Measurements from ENCODE around the gene CALM1. TPM values are rescaled to one million over a fixed set of nuclear protein-coding genes. Genes with fewer than 3 reads are reported as not detected.

The CALM1 gene
- total and polyA plus RNA-seq, 10 of the 15 experiments (the other 5 are each of a cell fraction or from before 2014, with no cell fraction given), result 110 to 729 (median 261) TPM

- TF ChIP-seq, protein P1, sequence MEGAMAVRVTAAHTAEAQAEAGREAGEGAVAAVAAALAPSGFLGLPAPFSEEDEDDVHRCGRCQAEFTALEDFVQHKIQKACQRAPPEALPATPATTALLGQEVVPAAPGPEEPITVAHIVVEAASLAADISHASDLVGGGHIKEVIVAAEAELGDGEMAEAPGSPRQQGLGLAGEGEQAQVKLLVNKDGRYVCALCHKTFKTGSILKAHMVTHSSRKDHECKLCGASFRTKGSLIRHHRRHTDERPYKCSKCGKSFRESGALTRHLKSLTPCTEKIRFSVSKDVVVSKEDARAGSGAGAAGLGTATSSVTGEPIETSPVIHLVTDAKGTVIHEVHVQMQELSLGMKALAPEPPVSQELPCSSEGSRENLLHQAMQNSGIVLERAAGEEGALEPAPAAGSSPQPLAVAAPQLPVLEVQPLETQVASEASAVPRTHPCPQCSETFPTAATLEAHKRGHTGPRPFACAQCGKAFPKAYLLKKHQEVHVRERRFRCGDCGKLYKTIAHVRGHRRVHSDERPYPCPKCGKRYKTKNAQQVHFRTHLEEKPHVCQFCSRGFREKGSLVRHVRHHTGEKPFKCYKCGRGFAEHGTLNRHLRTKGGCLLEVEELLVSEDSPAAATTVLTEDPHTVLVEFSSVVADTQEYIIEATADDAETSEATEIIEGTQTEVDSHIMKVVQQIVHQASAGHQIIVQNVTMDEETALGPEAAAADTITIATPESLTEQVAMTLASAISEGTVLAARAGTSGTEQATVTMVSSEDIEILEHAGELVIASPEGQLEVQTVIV (IDR thresholded peaks at IDR 0.05; ENCODE audit: borderline replicate concordance, partially characterized antibody), result peak; percentile 75
- TF ChIP-seq ZNF622 (IDR thresholded peaks at IDR 0.05), result no peak
- TF ChIP-seq MEF2B (IDR thresholded peaks at IDR 0.05; ENCODE audit: partially characterized antibody, poor library complexity, severe bottlenecking), result peak; percentile 62
- TF ChIP-seq HCFC1 (IDR thresholded peaks at IDR 0.05; ENCODE audit: low read length), result peak; percentile 69
- peak; percentile 80 for TF ChIP-seq ZBTB40 (IDR thresholded peaks at IDR 0.05; ENCODE audit: borderline replicate concordance)
- TF ChIP-seq CHD4 (IDR thresholded peaks at IDR 0.05), result no peak
- TF ChIP-seq BACH1 (IDR thresholded peaks at IDR 0.05; ENCODE audit: borderline replicate concordance), result 0 out of 2 replicates have a peak, but pooled peaks have one; percentile 18
- no peak; the same call in 1 of the 2 replicates for TF ChIP-seq ZSCAN29 (IDR thresholded peaks at IDR 0.05)
- peak; percentile 37 for TF ChIP-seq FOS (IDR thresholded peaks at IDR 0.05; ENCODE audit: borderline replicate concordance, extremely low read depth, insufficient read length)
- peak; percentile 55 for TF ChIP-seq RELA (IDR thresholded peaks at IDR 0.05; ENCODE audit: borderline replicate concordance, partially characterized antibody)
- no peak for TF ChIP-seq SUPT20H (IDR thresholded peaks at IDR 0.05; ENCODE audit: borderline replicate concordance, control insufficient read depth, low read depth, low read length)
- TF ChIP-seq PAX5 (IDR thresholded peaks at IDR 0.05; ENCODE audit: borderline replicate concordance, low read depth, low read length), result peak; percentile 68; the same call in 1 of the 2 replicates
- TF ChIP-seq CBFB (IDR thresholded peaks at IDR 0.05; ENCODE audit: low read depth), result peak; percentile 74; the same call in 1 of the 2 replicates
- peak; percentile 95 for TF ChIP-seq NFYB (IDR thresholded peaks at IDR 0.05; ENCODE audit: insufficient read depth, low read depth, low read length)
- TF ChIP-seq SRF (IDR thresholded peaks at IDR 0.05; ENCODE audit: low read depth in 2 of 2, low read length in 2 of 2), result no peak
- peak; percentile 51; the same call in 1 of the 2 replicates for TF ChIP-seq ZNF592 (IDR thresholded peaks at IDR 0.05)
- no peak for TF ChIP-seq ASH2L (IDR thresholded peaks at IDR 0.05; ENCODE audit: borderline replicate concordance, low read depth)
- TF ChIP-seq TBL1XR1 (IDR thresholded peaks at IDR 0.05; ENCODE audit: low read depth, low read length), result no peak
These were observed 13.6 kb upstream of the CALM1 start (continued) for GRCh38 chr14:90383126-90383730.

Data from GM12878 (cell line).